AG04450 (cell line): ENCODE data around the gene C1QL2. TPM values are rescaled to one million over a fixed set of nuclear protein-coding genes. Genes with fewer than 3 reads are reported as not detected.

Experiments
- CTCF ChIA-PET: fragments of 300-600, 350-600 bp; formaldehyde crosslinking; extraction: SDS; loops from one replicate; lab custom pipeline; 2022; ENCODE audit warnings: antibody characterized with exemption, inconsistent platforms; lab: Charles Lee
- POLR2A ChIA-PET: fragments of 350-600 bp; formaldehyde crosslinking; extraction: SDS; loops from one replicate; lab custom pipeline; 2021; ENCODE audit warnings: antibody characterized with exemption, inconsistent platforms; lab: Yijun Ruan, JAX
- DNase-seq: peaks from one replicate; pipeline ENCODE4 v3.0.0-alpha.2; 2011; ENCODE audit warnings: low read depth, low spot score
- H3K27ac ChIP-seq: one replicate; pipeline ENCODE4 v1.5.1; 2012; ENCODE audit warnings: low read depth, low read length, control low read depth
- H3K27me3 ChIP-seq: one replicate; pipeline ENCODE4 v1.6.0; 2012; ENCODE audit warnings: low read length; ENCODE audit not compliant: control insufficient read depth, insufficient read depth
- H3K4me3 ChIP-seq: 2 replicates; pipeline ENCODE4 v1.5.1; 2011; ENCODE audit warnings: mild to moderate bottlenecking, low read depth, low read length, control low read depth
- H3K9me3 ChIP-seq: 2 replicates; pipeline ENCODE4 v1.5.1; 2012; ENCODE audit warnings: low read length; ENCODE audit not compliant: control insufficient read depth, insufficient read depth
- polyA plus RNA-seq: library from polyadenylated mRNA; depleted of rRNA; stranded (reverse); fragments of >200 nt; gene quantifications from 2 replicates; pipeline ENCODE4 v1.2.3, GENCODE V29; 2011
- TF ChIP-seq, protein P1 (sequence below): IDR thresholded peaks from 2 replicates; pipeline ENCODE4 v1.5.1; 2011; ENCODE audit warnings: low read depth, low read length, control low read depth, inconsistent platforms

C1QL2 gene
- polyA plus RNA-seq, 1 experiment = not detected

DNA sequence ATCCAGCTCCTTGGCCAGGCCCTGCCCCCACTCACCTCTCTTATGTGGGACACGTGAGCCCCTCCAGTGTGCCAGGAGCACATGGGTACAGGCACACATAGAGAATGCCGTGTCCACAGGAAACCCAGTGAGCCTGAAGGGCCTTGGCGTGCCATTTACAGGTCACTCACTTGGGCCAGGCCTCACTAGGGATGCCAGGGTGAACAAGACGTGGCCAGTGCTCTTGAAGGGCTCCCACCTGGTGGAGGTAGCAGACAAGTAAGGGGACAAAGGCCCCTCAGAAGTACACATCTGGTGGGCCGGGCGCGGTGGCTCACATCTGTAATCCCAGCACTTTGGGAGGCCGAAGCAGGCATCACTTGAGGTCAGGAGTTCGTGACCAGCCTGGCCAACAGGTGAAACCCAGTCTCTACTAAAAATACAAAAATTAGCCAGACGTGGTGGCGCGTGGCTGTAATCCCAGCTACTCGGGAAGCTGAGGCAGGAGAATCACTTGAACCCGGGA lies 15.1 kb upstream of the C1QL2 start:
- POLR2A ChIA-PET = no interaction called here
- CTCF ChIA-PET = interaction anchor here (0.6 kb wide), 1 partner anchor 117 kb away, joined by 3 read pairs; no protein-coding TSS in a partner anchor

DNA sequence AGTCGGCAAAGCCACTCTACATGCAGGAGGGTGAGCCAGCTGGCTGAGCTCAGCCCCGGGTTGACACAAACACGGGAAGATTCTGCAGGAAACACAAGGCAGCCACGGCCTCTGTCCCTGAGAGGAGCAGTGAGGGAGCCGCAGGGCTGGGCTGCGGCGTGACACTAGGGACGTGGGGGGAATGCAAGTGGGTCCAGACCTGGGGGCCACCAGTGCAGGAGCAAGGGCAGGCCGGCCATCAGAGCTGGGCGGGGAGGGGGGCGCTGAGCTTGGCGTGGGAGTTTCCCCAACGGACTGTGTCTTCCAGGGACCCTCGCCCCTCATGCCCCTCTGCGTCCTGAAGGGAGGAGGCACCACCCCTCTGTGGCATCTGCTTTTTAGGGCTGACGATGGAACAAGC lies 12.0 kb upstream of the C1QL2 start:
- H3K27me3 ChIP-seq = peaks cover 6% of the 10 kb centered on the region
- no peak for DNase-seq
- H3K27ac ChIP-seq = no peak overlapping the region
- TF ChIP-seq, protein P1, sequence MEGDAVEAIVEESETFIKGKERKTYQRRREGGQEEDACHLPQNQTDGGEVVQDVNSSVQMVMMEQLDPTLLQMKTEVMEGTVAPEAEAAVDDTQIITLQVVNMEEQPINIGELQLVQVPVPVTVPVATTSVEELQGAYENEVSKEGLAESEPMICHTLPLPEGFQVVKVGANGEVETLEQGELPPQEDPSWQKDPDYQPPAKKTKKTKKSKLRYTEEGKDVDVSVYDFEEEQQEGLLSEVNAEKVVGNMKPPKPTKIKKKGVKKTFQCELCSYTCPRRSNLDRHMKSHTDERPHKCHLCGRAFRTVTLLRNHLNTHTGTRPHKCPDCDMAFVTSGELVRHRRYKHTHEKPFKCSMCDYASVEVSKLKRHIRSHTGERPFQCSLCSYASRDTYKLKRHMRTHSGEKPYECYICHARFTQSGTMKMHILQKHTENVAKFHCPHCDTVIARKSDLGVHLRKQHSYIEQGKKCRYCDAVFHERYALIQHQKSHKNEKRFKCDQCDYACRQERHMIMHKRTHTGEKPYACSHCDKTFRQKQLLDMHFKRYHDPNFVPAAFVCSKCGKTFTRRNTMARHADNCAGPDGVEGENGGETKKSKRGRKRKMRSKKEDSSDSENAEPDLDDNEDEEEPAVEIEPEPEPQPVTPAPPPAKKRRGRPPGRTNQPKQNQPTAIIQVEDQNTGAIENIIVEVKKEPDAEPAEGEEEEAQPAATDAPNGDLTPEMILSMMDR = no peak
- ChIA-PET POLR2A (no interaction called here), CTCF (no interaction called here)
- H3K9me3 ChIP-seq = no peaks in the 10 kb centered on the region
- H3K4me3 ChIP-seq = no peak overlapping the region

More for the DNA sequence above, 15.1 kb upstream of the C1QL2 start:
- H3K27ac ChIP-seq = no peak overlapping the region
- no peak overlapping the region for H3K4me3 ChIP-seq
- H3K27me3 ChIP-seq = peaks cover 7% of the 10 kb centered on the region
- TF ChIP-seq, protein P1 = no peak
- H3K9me3 ChIP-seq = no peaks in the 10 kb centered on the region
- DNase-seq = no peak

DNA sequence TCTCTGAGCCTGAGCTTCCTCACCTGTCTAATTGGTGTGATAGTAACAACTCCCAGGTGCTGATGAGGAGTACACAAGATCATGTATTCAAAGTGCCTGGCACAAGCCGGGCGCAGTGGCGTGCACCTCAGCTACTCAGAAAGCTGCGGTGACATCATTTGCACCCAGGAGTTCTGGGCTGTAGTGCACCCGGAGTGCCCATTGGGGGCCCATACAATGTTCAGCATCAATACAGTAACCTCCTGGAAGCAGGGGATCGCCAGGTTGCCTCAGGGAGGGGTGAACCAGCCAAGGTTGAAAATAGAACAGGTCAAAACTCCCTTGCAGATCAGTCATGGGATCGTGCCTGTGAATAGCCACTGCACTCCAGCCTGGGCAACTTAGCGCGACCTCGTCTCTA lies 11.2 kb upstream of the C1QL2 start:
- CTCF ChIA-PET = no interaction called here
- H3K9me3 ChIP-seq = no peaks in the 10 kb centered on the region
- POLR2A ChIA-PET = no interaction called here
- no peak overlapping the region for H3K4me3 ChIP-seq
- H3K27ac ChIP-seq = no peak overlapping the region
- no peak for DNase-seq
- TF ChIP-seq, protein P1 = no peak
- H3K27me3 ChIP-seq = peaks cover 6% of the 10 kb centered on the region

DNA sequence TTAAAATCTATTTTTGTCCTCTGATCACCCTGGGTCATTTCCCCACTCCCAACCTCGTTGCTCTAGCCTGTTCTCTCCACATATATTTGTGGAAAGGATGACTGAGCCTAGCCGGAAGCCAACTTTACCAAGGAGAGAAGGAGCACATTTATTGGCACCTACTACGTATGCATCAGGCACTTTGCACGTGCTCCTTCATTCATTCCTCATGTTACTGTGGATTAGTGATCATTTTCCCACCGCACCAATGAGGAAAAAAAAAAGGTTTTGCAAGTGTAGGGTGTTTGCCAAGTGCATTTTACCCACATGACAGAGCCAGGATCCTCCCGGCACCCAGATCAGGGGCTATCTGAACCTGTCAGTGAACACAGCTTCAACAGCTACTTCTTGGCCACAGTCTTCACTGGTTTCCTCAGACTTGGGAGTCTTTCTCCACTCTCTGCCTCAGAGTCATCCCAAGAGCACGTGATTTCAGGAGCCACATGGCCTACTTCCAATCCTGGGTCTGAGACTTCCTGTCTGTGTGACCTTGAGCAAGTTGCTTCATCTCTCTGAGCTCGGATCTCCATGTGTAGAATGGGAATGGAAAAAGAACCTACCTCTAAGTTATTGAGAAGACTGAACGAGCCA lies 1.9 kb upstream of the C1QL2 start:
- ChIA-PET CTCF (no interaction called here), POLR2A (no interaction called here)
- H3K9me3 ChIP-seq = no peaks in the 10 kb centered on the region; the same call in 1 of the 2 replicates
- peaks cover 39% of the 10 kb centered on the region for H3K27me3 ChIP-seq
- TF ChIP-seq, protein P1 = no peak
- DNase-seq = no peak
- no peak overlapping the region for H3K27ac ChIP-seq
- no peak overlapping the region for H3K4me3 ChIP-seq

DNA sequence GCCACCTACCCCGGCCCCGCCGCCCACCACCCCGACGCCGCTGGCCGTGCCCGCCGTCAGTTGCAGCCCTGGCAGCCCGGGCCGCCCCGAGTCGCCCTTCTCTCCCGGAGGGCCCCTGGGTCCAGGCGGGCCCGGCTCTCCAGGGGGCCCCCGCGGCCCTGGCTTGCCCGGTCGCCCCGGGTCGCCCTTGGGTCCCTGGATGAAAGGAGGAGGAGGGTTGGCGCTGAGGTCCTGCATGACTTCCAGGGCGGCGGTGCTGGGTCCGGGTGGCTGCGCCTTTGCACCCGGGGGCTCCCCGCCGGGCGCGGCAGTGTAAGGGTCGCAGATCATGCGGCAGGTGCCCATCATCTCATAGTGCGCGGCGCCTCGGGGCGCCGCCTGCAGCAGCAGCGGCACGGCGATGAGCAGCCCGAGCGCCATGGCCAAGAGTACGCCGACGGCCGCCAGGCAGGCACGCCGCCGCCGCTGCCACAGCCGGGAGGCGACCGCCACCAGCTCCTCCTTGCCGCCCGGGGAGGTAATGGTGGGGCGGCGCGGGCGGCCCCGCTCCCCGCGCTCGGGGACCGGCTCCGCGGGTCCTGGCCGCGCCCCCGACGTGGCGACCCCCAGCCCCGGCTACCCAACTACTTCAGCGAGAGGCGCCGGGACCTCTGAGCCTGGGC lies 570 bp downstream of the C1QL2 start:
- no peak overlapping the region for H3K27ac ChIP-seq
- DNase-seq = no peak
- H3K27me3 ChIP-seq = peaks cover 59% of the 10 kb centered on the region
- H3K4me3 ChIP-seq = no peak overlapping the region
- POLR2A ChIA-PET = no interaction called here
- no peaks in the 10 kb centered on the region; the same call in 1 of the 2 replicates for H3K9me3 ChIP-seq
- CTCF ChIA-PET = no interaction called here
- TF ChIP-seq, protein P1 = no peak
